Fibroblast of villous mesenchyme (primary cell): Measurements from ENCODE around the gene GATA2. TPM values are rescaled to one million over a fixed set of nuclear protein-coding genes. Genes with fewer than 3 reads are reported as not detected.

Experiments
- DNase-seq: peaks from one replicate; pipeline ENCODE4 v3.0.0-alpha.2; 2010; ENCODE audit warnings: low read depth
- H3K4me3 ChIP-seq: 2 replicates; pipeline ENCODE4 v1.5.1; 2011; ENCODE audit warnings: low read depth, mild to moderate bottlenecking, low read length
- CTCF ChIP-seq: IDR thresholded peaks from 2 replicates; pipeline ENCODE4 v1.5.1; 2012; ENCODE audit warnings: low read depth, mild to moderate bottlenecking, low read length; ENCODE audit not compliant: insufficient read depth
- total RNA-seq: library from RNA; depleted of rRNA; stranded (reverse); fragments of >200 nt; gene quantifications from 2 replicates; pipeline ENCODE4 v1.2.3, GENCODE V29; 2012

The GATA2 gene
- total RNA-seq, 1 donor, result 41.0 TPM

DNA sequence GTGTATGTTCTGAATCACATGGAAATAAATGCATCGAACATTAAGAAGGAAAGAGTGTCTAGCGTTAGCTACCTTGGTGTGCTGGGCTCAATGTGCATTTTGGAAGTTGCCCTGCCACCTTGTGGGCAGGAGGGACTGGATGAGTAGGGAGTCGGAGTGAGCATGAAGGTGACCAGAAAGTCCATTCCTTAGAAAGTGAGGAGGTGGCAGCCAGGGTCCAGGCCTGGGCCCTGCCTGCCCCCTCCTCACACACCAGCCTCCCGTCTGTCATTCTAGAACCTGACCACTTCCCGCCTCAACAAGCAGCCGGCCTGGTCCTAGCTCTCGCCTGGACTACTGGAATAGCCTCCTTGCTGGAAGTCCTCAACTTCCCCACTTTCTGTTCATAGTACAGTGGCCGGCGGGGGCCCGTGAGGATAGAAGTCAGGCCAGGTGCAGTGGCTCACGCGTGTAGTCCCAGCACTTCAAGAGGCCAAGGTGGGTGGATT lies 10.2 kb upstream of the GATA2 start:
- H3K4me3 ChIP-seq, result no peak overlapping the region
- DNase-seq, result no peak
- TF ChIP-seq CTCF, result peak; percentile 25

- H3K4me3 ChIP-seq, result no peak overlapping the region
- DNase-seq, result no peak
- no peak for TF ChIP-seq CTCF
These were observed 9.7 kb upstream of the GATA2 start for GRCh38 chr3:128502712-128503111.

- no peak overlapping the region for H3K4me3 ChIP-seq
- TF ChIP-seq CTCF, result no peak
- no peak for DNase-seq
These were observed 8.4 kb upstream of the GATA2 start for GRCh38 chr3:128501431-128501830.

- H3K4me3 ChIP-seq, result no peak overlapping the region
- no peak for TF ChIP-seq CTCF
- no peak for DNase-seq
These were observed 7.6 kb upstream of the GATA2 start for GRCh38 chr3:128500556-128500955.

DNA sequence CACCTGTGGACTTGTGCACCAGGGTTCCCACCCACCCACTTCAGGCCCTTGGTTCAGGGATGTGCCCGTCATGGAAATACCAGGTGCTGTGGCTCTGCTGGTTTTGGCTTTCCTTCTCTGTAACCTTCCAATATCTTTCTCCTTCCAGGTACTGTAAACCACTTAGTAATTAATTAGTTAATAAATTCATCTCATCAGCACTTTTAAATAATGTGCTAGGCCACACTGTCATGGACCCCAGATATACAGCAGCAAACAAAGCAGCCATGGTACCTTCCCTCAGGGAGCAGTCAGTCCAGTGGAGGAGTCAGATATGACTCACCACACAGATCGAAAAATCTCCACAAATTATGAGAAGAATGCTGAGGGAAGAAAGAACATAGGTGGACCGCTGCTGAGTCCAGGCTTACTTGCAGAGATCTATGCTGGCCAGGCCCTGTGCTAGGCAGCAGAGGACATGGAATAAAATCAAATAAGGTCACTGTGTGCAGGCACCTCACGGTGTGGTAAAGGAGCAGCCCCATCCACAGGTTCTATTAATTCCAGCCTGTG lies 6.8 kb upstream of the GATA2 start:
- DNase-seq, result no peak
- H3K4me3 ChIP-seq, result no peak overlapping the region

DNA sequence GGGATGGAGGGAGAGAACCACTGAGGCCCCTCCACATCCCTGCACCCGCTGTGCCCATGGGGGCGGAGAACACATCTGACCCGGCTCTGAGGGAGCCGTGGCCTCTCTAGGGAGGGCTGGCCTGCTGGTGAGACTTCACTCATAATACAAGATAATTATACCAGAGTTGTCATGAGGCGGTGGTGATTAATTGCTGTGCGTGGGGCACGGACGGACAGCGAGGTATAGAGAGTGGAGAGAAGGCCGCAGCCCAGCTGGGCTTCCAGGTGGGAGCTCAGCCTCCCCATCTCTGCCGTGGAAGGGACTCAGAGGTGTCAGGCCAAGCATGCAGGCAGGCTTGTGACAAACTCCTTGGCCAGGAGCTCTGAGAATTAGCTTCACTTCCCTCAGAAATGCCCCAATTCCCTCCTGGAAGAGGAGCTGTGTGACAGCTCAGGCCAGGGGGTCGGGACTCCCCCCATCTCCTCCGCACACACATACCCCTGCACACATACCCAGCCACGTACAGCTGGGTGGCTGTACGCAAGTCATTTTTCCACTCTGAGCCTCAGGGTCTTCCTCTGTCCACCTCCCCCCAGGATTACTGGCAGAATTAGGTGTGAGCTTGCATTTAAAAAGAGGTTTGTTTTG lies 6.0 kb upstream of the GATA2 start:
- no peak for DNase-seq
- H3K4me3 ChIP-seq, result no peak overlapping the region
- no peak for TF ChIP-seq CTCF

More for the DNA sequence above, 6.8 kb upstream of the GATA2 start:
- no peak for TF ChIP-seq CTCF
